ENCODE measurements around the gene GRIK2. TPM values are rescaled to one million over a fixed set of nuclear protein-coding genes. Genes with fewer than 3 reads are reported as not detected.

The GRIK2 gene
- total and polyA plus RNA-seq, 7 donors: 0.03 to 2.9 (median 0.53) TPM; not detected in 1

DNA sequence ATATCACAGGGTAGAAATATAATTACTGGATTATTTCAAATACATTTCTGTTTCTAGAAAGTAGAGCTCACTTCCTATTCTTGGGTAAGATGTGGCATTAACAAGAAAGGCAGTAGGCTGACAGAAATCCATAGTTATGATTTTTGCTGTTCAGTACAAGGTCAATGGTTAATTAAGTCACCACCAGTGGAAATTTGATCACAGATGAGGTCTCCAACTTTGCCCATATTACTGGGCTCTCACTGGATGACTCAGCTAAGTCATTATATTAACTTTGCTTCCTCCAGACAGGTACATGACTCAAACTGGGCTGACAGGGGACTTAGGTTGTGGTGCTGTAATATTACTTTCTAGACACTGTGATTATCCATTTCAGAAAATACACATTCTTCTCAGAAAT lies 212.4 kb downstream of the GRIK2 start:
- no peaks in the 10 kb centered on the region for H3K36me3 ChIP-seq (ENCODE audit: insufficient read depth in 1 of 2, low read depth in 1 of 2)
- TF ChIP-seq, protein P1, sequence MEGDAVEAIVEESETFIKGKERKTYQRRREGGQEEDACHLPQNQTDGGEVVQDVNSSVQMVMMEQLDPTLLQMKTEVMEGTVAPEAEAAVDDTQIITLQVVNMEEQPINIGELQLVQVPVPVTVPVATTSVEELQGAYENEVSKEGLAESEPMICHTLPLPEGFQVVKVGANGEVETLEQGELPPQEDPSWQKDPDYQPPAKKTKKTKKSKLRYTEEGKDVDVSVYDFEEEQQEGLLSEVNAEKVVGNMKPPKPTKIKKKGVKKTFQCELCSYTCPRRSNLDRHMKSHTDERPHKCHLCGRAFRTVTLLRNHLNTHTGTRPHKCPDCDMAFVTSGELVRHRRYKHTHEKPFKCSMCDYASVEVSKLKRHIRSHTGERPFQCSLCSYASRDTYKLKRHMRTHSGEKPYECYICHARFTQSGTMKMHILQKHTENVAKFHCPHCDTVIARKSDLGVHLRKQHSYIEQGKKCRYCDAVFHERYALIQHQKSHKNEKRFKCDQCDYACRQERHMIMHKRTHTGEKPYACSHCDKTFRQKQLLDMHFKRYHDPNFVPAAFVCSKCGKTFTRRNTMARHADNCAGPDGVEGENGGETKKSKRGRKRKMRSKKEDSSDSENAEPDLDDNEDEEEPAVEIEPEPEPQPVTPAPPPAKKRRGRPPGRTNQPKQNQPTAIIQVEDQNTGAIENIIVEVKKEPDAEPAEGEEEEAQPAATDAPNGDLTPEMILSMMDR (IDR thresholded peaks at IDR 0.05): no peak
- ATAC-seq: no peak
- no peak for DNase-seq
- H3K27me3 ChIP-seq (ENCODE audit: insufficient read depth in 3 of 3, low read length in 2 of 3): no peaks in the 10 kb centered on the region
- intact Hi-C loops (cut with DNase I): no loop called here
- H3K27ac ChIP-seq: no peak overlapping the region
- no peaks in the 10 kb centered on the region for H3K4me1 ChIP-seq
- no peak overlapping the region for H3K4me3 ChIP-seq
- H3K9me3 ChIP-seq: no peaks in the 10 kb centered on the region

DNA sequence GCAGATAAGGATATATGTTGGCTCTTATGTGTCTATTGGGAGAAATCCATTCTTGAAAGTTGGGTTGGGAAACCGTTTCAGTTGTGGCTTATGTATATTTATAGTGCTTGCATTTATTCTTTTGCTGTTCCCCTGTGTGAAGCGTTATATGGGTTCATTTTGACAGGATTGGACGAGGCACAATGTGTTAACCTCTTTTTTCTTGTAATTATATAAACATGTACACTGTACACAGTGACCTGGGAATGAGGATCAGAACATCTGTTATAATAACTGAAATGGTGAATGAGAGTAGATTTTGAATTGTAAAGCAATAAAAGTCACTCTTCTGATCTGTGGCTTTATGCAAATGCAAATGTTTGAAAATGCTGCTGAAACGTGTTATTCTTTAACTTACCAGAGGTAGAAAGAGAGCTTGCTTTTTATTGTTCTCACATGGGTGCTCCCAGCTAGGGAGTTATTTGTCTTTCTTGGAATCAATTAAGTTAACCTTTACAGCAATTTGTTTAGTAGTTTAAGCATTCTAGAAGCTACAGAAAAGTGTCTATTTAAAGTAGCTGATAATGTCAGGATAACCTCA lies 213.7 kb downstream of the GRIK2 start:
- Histone ChIP-seq H3K4me1 (no peaks in the 10 kb centered on the region), H3K27ac (no peak overlapping the region), H3K27me3 (ENCODE audit: insufficient read depth in 3 of 3, low read length in 2 of 3) (no peaks in the 10 kb centered on the region), H3K9me3 (no peaks in the 10 kb centered on the region), H3K4me3 (no peak overlapping the region), H3K36me3 (ENCODE audit: insufficient read depth in 1 of 2, low read depth in 1 of 2) (no peaks in the 10 kb centered on the region)
- no peak for ATAC-seq
- no peak for DNase-seq
- TF ChIP-seq, protein P1 (IDR thresholded peaks at IDR 0.05): no peak
- WGBS, 3 donors: 48 to 54% (median 50%) methylated on average over 4 of the region's 4 CpGs
- intact Hi-C loops (cut with DNase I): no loop called here

DNA sequence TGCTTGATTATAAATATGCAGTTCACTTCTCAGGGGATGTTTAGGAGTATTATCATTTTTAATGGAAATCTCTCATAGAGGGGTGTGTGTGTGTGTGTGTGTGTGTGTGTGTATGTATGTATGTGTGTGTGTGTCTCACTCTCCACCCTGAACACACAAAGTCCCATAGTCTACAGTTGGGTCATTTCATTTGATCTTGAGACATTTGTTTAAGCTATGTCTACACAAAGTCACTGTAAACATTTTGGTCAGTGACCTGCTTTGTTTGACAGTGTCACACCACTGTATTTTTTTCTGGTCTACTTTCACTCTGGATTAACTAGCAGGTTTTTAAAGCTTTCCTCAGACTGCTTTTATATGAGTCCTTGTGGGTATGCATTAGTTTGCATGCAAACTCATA lies 215.2 kb downstream of the GRIK2 start:
- TF ChIP-seq, protein P1 (IDR thresholded peaks at IDR 0.05): no peak
- no peaks in the 10 kb centered on the region for H3K27me3 ChIP-seq (ENCODE audit: insufficient read depth in 3 of 3, low read length in 2 of 3)
- no peak for ATAC-seq
- no peaks in the 10 kb centered on the region for H3K36me3 ChIP-seq (ENCODE audit: insufficient read depth in 1 of 2, low read depth in 1 of 2)
- no peak for DNase-seq
- no peak overlapping the region for H3K4me3 ChIP-seq
- intact Hi-C loops (cut with DNase I): no loop called here
- no peak overlapping the region for H3K27ac ChIP-seq
- no peaks in the 10 kb centered on the region for H3K4me1 ChIP-seq
- no peaks in the 10 kb centered on the region for H3K9me3 ChIP-seq

DNA sequence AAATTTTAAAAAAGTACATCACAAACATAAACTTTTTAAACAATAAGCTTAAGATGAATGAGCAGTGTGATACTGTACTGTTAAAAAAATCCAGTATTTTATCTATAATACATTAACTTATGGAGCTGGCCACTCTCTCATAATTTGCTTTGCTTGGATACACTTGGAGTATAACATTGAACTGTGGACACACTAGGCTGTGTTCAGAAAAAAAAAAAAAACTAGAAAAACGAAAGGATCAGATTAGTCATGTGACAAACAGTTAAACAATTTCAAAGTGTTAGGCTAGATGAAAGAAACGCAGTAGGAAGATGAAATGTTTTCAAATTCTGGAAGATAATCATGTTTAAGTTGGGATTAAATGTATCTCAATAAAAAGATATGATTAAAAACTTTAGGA lies 220.0 kb downstream of the GRIK2 start:
- H3K36me3 ChIP-seq (ENCODE audit: insufficient read depth in 1 of 2, low read depth in 1 of 2): no peaks in the 10 kb centered on the region
- no peak overlapping the region for H3K4me3 ChIP-seq
- H3K9me3 ChIP-seq: no peaks in the 10 kb centered on the region
- no peaks in the 10 kb centered on the region for H3K4me1 ChIP-seq
- DNase-seq: no peak
- intact Hi-C loops (cut with DNase I): no loop called here
- TF ChIP-seq, protein P1 (IDR thresholded peaks at IDR 0.05): no peak
- ATAC-seq: no peak
- H3K27me3 ChIP-seq (ENCODE audit: insufficient read depth in 3 of 3, low read length in 2 of 3): no peaks in the 10 kb centered on the region
- H3K27ac ChIP-seq: no peak overlapping the region
- WGBS, 3 donors: 63 to 68% (median 65%) methylated on average over 2 of the region's 2 CpGs

DNA sequence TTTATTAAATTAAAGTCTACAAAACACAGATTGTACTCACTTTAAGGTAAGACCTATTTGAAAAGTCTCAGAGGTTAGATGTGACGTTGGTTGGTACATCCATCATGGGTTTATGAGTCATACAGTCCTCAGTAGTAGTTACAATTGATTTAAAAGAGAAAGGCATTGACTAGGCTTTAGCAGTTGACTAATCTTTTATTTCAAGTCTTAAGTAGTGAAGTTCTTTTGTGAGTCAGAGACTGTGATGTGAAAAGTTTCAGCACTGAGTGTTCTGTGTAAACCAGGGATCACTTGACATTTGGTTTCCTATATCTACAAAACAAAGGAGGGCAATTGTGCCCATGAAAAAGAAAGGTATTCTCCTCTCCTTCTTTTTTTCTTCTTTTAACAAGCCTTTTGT lies 221.3 kb downstream of the GRIK2 start:
- no peaks in the 10 kb centered on the region for H3K9me3 ChIP-seq
- no peak overlapping the region for H3K4me3 ChIP-seq
- WGBS, 3 donors: 28 to 52% (median 35%) methylated on average over 1 of the region's 1 CpG
- ATAC-seq (no peak), DNase-seq (no peak)
- H3K4me1 ChIP-seq: no peaks in the 10 kb centered on the region
- H3K36me3 ChIP-seq (ENCODE audit: insufficient read depth in 1 of 2, low read depth in 1 of 2): no peaks in the 10 kb centered on the region
- H3K27ac ChIP-seq: no peak overlapping the region
- TF ChIP-seq, protein P1 (IDR thresholded peaks at IDR 0.05): no peak
- intact Hi-C loops (cut with DNase I): no loop called here
- no peaks in the 10 kb centered on the region for H3K27me3 ChIP-seq (ENCODE audit: insufficient read depth in 3 of 3, low read length in 2 of 3)

Measured in psoas muscle (tissue), 8 donors.